ENCODE measurements around the gene INSIG1.

Gene INSIG1

GRCh38 chr7:155265144-155265543, 32.5 kb upstream of the INSIG1 start:
- no peak for DNase-seq
- intact Hi-C loops (cut with DNase I): no loop called here

DNA sequence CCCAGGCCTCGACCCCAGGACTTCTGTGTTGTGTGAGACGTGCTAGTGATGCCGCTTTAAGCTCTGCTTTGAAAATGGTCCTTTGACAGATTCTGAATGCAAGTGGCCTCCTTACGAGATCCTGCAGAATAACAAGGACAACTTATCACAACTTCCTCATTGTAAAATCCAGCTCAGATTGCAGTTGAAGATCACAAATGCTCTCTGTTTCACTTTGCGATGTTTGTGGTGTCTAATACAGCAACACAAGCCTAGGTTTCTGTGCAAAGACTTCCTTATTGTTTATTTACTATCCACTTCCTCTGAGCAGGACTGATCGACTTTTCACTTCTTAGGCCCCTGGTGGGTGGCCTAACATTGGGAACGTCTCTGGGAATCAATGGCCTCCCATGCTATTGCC, 31.7 kb upstream of the INSIG1 start:
- no peak for DNase-seq
- intact Hi-C loops (cut with DNase I): no loop called here

- peak in 2 of 10 donors; percentile 43 to 67 for DNase-seq
- intact Hi-C loops (cut with DNase I): no loop called here
These were observed 31.2 kb upstream of the INSIG1 start for GRCh38 chr7:155266440-155266839.

- intact Hi-C loops (cut with DNase I): no loop called here
- DNase-seq: peak in 2 of 10 donors; percentile 32 to 35
These were observed 30.7 kb upstream of the INSIG1 start for GRCh38 chr7:155267023-155267422.

GRCh38 chr7:155267436-155267835, 30.2 kb upstream of the INSIG1 start:
- intact Hi-C loops (cut with DNase I): no loop called here
- peak in 2 of 10 donors; percentile 52 to 75 for DNase-seq

GRCh38 chr7:155268211-155268610, 29.5 kb upstream of the INSIG1 start:
- DNase-seq: peak in 2 of 10 donors; percentile 19 to 24
- intact Hi-C loops (cut with DNase I): no loop called here

DNA sequence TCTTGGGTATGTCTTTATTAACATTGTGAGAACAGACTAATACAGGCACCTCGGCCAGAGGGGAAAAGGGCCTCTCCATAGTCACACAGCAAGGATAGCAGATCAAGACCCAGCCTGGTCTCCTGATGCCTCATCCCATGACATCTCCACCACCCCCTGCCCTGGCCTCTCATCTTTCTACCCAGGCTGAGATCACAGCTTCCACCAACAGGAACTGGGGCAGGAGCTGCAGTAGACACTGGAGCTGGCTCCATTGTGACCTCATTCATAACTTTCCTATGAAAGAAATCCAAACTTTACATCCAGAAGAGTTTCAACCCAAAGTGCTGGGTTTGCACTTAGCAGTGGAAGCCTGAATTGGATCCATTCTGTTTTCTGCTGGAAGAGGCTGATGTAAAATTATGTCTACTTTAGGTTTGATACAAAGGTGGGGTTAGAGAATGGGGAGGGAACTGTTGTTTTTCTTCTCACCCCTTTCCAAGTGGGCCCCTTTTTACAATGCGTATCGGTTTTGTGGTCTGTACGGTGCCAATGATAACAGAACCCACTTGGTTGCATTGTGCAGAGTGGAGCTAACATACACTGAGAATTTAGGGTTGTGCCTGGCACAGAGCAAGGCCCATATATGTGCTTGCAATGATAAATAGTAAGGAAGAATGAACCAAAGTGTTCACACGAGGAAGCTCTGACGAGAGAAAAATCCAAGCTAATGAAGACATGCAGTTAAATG, 28.6 kb upstream of the INSIG1 start:
- no peak for DNase-seq
- intact Hi-C loops (cut with DNase I): no loop called here

DNA sequence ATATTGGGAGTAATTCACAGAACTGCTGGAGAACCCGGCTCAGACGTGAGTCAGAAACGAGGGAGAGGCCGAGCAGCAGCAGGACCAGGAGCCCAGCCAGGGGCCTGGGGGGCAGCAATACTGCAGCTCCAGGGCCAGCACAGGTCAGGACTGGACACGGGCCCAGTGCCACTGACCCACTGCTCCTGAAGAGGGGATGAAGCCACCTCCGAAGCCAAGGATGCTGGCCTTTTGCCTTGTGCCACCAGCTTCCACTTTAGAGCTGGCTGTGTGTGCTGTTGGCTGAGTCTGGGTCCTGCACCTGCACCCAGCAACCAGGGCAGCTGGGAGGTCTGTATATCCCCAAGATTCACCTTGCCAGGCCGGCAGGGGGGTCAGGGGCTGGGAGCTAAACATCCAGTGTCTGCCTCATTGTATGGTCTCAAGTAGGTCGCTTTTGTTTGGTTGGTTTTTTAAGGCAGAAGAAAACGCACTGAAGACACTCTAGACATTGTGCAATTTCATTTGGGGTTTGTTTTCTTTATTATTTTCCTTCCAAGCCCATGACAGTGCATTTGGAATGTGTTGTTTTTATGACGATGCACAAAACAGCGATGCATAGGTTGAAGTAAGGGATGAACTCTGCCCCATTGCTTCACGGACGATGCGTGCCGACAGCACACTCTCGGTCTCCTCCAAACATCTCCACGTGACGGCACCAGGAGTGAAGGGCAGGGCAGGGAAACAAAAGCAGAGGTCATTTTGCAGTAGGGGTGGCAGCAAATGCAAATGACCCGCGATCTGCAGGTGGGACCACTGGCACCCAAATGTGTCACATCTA, 27.7 kb upstream of the INSIG1 start:
- intact Hi-C loops (cut with DNase I): no loop called here
- DNase-seq: peak in 2 of 10 donors; percentile 40 to 63

DNA sequence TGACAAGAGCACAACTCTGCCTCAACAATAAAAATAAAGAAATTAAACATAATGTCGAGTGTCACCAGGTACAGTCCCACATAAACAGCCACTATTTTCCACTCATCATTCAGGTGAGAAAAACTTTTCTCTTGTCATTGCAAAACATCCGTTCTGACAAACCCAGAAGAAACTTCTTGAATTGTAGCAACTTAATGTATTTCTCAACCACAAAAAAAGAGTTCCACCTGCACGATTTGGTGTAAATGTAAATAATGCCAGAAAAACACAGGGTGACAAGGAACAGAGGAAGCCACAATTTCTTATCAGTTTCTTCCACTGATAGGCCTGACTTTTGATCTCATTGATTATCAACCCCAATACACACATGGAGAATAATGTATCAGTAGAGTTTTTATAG, 26.8 kb upstream of the INSIG1 start:
- intact Hi-C loops (cut with DNase I): no loop called here
- no peak for DNase-seq

DNA sequence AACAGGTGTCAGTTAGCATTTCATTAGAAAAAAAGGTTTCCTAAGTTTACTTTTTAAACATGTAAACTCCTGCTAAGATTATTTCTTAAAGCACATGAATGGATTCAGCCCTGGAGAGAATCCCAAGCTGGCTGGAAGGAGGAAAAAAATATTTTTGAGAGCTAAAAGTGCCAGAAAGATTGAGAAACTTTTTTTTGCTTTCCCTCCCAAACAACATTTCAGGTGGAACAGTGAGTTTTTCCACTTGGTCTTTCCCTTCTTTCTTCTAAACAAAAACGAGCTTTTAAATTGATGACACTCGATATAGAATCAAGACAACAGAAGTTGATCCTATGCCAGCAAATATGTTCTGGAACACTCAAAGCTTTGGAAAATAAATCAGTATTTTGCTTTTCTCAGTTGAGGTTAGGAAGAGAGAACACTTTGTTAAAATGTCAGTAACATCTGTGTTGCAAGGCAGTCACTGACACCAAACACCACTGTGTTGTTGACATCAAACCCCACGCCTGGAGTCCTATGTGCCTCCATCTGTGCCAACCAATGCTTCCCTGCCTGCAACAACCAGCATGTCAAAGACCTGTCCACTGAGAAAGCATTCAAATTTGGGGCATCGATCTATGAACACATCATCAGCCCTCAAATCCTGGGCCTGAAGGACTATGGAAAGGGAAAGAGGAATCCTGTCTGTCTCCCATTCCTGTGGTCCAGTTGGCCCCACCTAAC, 22.9 kb upstream of the INSIG1 start:
- DNase-seq: peak in 1 of 10 donors; percentile 10
- intact Hi-C loops (cut with DNase I): no loop called here

- intact Hi-C loops (cut with DNase I): no loop called here
These were observed 21.5 kb upstream of the INSIG1 start for GRCh38 chr7:155276042-155276799.

DNA sequence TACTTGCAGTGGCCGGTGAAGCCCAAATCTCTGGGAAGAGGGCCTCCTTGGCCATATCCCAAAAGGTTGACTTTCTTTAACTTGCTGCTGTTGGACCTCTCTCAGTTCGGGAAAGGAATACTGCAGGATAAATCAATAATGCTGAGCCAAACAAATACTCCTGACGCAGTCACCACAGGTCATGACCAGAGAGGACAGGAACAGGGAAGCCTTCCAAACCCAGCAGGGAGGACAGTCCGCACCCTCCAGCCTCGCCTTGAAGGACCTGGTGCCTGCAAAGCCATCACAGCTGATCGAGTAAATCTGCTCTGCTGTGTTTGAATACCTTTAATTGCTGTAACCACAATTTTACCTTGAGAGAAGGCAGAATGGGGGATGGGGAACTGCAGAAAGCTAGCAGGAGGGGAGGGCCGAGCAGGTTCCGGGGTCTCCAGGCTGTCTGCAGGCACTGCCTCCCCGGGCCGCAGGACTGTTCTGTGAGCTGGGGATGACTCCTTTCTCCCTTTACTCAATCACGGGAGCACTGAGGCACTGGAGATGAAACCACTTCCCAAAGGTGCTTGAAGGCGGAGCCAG, 20.8 kb upstream of the INSIG1 start:
- intact Hi-C loops (cut with DNase I): no loop called here
- peak in 1 of 10 donors; percentile 51 for DNase-seq

More at GRCh38 chr7:155276042-155276799, 21.5 kb upstream of the INSIG1 start:
- DNase-seq: peak in 1 of 10 donors; percentile 28

DNA sequence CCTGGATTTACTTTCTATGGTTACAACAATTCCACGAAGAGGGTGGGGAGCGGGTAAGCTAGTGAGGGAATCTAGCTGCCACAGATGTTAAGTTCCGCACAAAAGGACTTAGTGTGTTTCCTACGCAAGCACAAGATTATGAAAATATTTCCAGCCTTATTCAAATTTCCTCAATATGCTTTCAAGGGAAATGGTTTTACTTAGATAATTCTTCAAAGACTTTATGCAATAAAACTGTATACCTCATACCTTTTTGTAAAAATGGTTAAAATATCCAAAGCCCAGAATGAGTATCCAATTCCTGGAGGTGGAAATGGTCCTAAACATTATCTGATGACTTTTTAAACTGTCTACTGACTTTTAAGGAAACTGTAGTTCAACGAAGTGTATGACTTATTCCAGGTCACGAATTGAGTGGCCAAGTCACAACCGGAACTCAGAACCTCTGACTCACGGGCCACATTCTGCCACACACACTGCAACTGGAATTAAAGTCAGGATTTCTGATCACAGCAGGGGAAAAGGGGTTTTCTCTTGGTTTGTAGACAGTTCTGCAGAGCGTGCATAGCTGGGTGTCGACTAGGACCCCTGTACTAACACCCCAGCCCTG, 20.2 kb upstream of the INSIG1 start:
- intact Hi-C loops (cut with DNase I): no loop called here
- DNase-seq: no peak

DNA sequence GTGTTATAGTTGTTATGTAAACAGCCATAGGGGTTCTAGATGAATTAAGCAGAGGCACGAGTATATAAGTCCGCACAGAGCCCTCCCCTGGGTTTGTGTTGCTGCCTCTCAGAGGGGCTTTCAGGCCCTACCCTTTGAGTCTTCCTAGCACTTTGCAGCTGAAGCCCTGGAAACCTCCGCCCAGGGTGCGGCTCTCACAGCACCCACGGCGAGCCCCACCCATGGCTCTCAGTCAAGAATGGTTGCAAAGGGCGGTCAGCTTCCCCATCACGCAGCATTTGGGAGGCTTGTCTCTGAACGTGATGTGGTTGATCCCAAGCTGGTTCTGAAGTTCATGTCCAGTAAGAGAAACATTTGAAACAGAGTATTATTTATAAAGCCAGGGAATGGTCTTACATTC, 18.8 kb upstream of the INSIG1 start:
- DNase-seq: no peak
- intact Hi-C loops (cut with DNase I): no loop called here

- intact Hi-C loops (cut with DNase I): no loop called here
- no peak for DNase-seq
These were observed 17.8 kb upstream of the INSIG1 start for GRCh38 chr7:155279787-155280445.

GRCh38 chr7:155280446-155281397, 17.0 kb upstream of the INSIG1 start:
- intact Hi-C loops (cut with DNase I): no loop called here
- DNase-seq: no peak

GRCh38 chr7:155281398-155281969, 16.2 kb upstream of the INSIG1 start:
- intact Hi-C loops (cut with DNase I): no loop called here
- DNase-seq: no peak

GRCh38 chr7:155282671-155283070, 15.0 kb upstream of the INSIG1 start:
- peak in 1 of 10 donors; percentile 87 for DNase-seq
- intact Hi-C loops (cut with DNase I): no loop called here
